CD4-positive, alpha-beta T cell (primary cell): ENCODE measurements around the gene CABP1. TPM values are rescaled to one million over a fixed set of nuclear protein-coding genes. Genes with fewer than 3 reads are reported as not detected.

Experiments
- ATAC-seq: fragments of 200-7000 bp; cut with Tn5 transposase; one replicate; pipeline ENCODE4 v1.10.0; 2022; ENCODE audit warnings: mild to moderate bottlenecking; ENCODE audit not compliant: poor library complexity
- CTCF ChIA-PET: fragments of 350-600 bp; sonication (Branson Sonifier 250); formaldehyde crosslinking; loops from one replicate; lab custom pipeline; 2021; ENCODE audit warnings: antibody characterized with exemption, inconsistent platforms; lab: Charles Lee
- POLR2A ChIA-PET: fragments of 350-600 bp; sonication (Branson Sonifier 250); formaldehyde crosslinking; loops from one replicate; lab custom pipeline; 2021; ENCODE audit warnings: antibody characterized with exemption, inconsistent platforms; lab: Charles Lee
- DNase-seq, 14 experiments: peaks; one replicate each; pipeline ENCODE4 v3.0.0-alpha.2; 2013 to 2020; ENCODE audit warnings: mixed read lengths in 2 of 14
- H3K27ac ChIP-seq, 2 donors: one replicate each; pipeline versions ENCODE4 v1.5.1 to v1.7.0; 2013; ENCODE audit warnings: low read length in 2 of 2, low read depth in 1 of 2, mild to moderate bottlenecking in 1 of 2
- H3K27me3 ChIP-seq, 2 experiments: 1 replicate in 1 of 2; 2 replicates in 1 of 2; pipeline versions ENCODE4 v1.6.1 to v1.7.0; 2013; ENCODE audit warnings: low read length in 2 of 2, control low read depth in 1 of 2, mild to moderate bottlenecking in 1 of 2, moderate library complexity in 1 of 2; ENCODE audit not compliant: insufficient read depth in 2 of 2, control insufficient read depth in 1 of 2
- H3K36me3 ChIP-seq: one replicate; pipeline ENCODE4 v1.6.1; 2013; ENCODE audit warnings: low read length, control low read depth; ENCODE audit not compliant: insufficient read depth
- H3K4me1 ChIP-seq: one replicate; pipeline ENCODE4 v1.6.1; 2013; ENCODE audit warnings: low read length, control low read depth; ENCODE audit not compliant: insufficient read depth
- H3K4me3 ChIP-seq: one replicate; pipeline ENCODE4 v1.5.1; 2013; ENCODE audit warnings: mild to moderate bottlenecking, low read length, moderate library complexity
- H3K9me3 ChIP-seq, 2 experiments: 1 replicate in 1 of 2; 2 replicates in 1 of 2; pipeline versions ENCODE4 v1.6.1 to v1.7.0; 2013; ENCODE audit warnings: low read length in 2 of 2, mild to moderate bottlenecking in 2 of 2, control low read depth in 1 of 2, moderate library complexity in 1 of 2; ENCODE audit not compliant: control insufficient read depth in 1 of 2, insufficient read depth in 1 of 2
- H3K27ac Mint-ChIP-seq: one replicate; pipeline ENCODE4 v1.8.0; 2020; ENCODE audit warnings: mixed read lengths
- H3K27me3 Mint-ChIP-seq: one replicate; pipeline ENCODE4 v1.8.0; 2021; ENCODE audit warnings: mixed read lengths
- H3K36me3 Mint-ChIP-seq: one replicate; pipeline ENCODE4 v1.8.0; 2021; ENCODE audit warnings: low read depth, mixed read lengths
- H3K4me1 Mint-ChIP-seq: one replicate; pipeline ENCODE4 v1.8.0; 2021; ENCODE audit warnings: low read depth, mixed read lengths
- H3K4me3 Mint-ChIP-seq: one replicate; pipeline ENCODE4 v1.8.0; 2020; ENCODE audit warnings: mild to moderate bottlenecking, mixed read lengths
- H3K9me3 Mint-ChIP-seq: one replicate; pipeline ENCODE4 v1.8.0; 2020; ENCODE audit warnings: mixed read lengths
- CTCF ChIP-seq: fragments of 200-600 bp; IDR thresholded peaks from one replicate; pipeline ENCODE4 v1.8.0; 2022; ENCODE audit warnings: antibody characterized with exemption, mild to moderate bottlenecking
- intact Hi-C, 2 experiments: fragments of 100-400 bp; cut with DNase I in 1 of 2; cut with micrococcal nuclease in 1 of 2; formaldehyde crosslinking; loops; one replicate each; pipeline versions ENCODE4 v1.15.1 to v1.9.0; 2023 to 2025; cut with DNase I, micrococcal nuclease
- total RNA-seq, 174 experiments: library from RNA in 2 of 174; stranded (reverse) in 2 of 174; gene quantifications; one replicate each; pipeline ENCODE4 v1.2.3 and lab custom pipeline; 2021 to 2026

Gene CABP1
- total RNA-seq, 2 experiments from 2014 or later = 0.11 TPM; not detected in 1

- Mint-ChIP-seq H3K36me3 (no peaks in the 10 kb centered on the region), H3K4me3 (no peak overlapping the region), H3K4me1 (no peaks in the 10 kb centered on the region), H3K27ac (no peak overlapping the region), H3K9me3 (no peaks in the 10 kb centered on the region), H3K27me3 (no peaks in the 10 kb centered on the region)
- no peaks in the 10 kb centered on the region for H3K36me3 ChIP-seq
- no peak for DNase-seq
- no peak overlapping the region for H3K4me3 ChIP-seq
- intact Hi-C loops = no loop called here
- ATAC-seq = no peak
- TF ChIP-seq CTCF = no peak
- H3K9me3 ChIP-seq = no peaks in the 10 kb centered on the region
- H3K4me1 ChIP-seq = no peaks in the 10 kb centered on the region
- ChIA-PET POLR2A (no interaction called here), CTCF (no interaction called here)
- H3K27me3 ChIP-seq = no peaks in the 10 kb centered on the region
- no peak overlapping the region for H3K27ac ChIP-seq
Measured at GRCh38 chr12:120670667-120671066, 30.2 kb downstream of the CABP1 start.

DNA sequence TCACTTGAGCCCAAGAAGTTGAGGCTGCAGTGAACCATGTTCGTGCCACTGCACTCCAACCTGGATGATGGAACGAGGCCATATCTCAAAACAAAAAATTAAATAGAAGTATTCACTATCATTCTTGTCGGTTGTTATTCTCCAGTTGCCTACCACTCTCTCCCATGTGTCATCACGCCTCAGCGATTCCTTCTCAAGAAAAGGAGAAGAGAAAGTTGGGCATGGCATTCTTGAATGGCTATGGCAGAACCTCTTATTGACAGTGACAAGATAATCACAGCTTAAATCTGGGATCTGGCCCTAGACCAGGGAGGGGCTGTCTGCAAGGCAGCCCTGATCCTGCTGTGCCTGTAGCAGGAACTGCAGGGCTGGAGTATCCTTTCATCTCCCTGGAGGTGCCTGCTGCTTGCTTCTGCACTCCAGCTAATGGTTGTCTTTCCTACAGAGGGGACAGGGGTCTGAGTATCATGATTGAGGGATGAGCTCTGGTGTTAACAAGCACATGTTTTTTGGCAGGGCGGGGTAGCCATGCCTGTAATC lies 33.7 kb downstream of the CABP1 start:
- CTCF ChIA-PET = no interaction called here
- Mint-ChIP-seq H3K9me3 (no peaks in the 10 kb centered on the region), H3K27me3 (no peaks in the 10 kb centered on the region), H3K27ac (no peak overlapping the region), H3K4me3 (no peak overlapping the region), H3K4me1 (no peaks in the 10 kb centered on the region), H3K36me3 (no peaks in the 10 kb centered on the region)
- intact Hi-C loops = no loop called here
- Histone ChIP-seq H3K4me1 (peaks cover 12% of the 10 kb centered on the region), H3K4me3 (no peak overlapping the region), H3K9me3 (no peaks in the 10 kb centered on the region), H3K27me3 (no peaks in the 10 kb centered on the region), H3K36me3 (no peaks in the 10 kb centered on the region), H3K27ac (no peak overlapping the region)
- ATAC-seq (no peak), DNase-seq (no peak)
- POLR2A ChIA-PET = no interaction called here
- no peak for TF ChIP-seq CTCF

DNA sequence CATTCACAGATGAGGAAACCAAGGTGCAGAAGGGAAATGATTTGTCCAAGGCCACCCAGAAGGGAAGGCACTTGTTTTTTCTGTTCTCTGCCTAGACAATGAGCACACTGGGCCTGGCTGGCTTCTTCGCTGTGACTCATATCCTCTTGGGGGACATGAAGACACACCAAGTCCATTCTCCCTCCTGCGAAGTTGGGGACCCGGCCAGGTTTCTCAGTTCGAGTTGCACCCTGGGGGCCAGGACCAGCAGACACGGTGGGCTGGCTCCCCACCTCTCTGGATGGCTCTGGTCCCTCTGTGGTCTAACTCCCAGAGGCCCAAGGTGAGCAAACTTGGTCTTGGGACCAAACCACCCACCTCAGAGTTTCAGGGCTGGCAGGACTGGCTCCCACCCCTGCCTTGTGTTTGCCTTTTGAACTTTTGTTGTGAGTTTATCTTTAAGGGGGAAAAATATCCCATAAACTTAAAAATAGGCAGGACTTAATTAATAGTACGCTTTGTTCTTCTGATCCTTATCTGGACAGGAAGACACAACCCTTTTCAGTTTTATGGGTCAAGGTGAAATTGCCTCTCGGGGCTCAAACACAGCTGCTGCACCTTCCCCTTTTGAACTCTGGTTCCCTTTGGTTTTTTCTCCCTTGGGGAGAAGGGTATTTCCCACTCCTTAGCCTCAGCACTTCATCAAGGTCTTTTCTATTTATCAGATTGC lies 37.5 kb downstream of the CABP1 start:
- Histone ChIP-seq H3K27ac (no peak overlapping the region), H3K4me3 (no peak overlapping the region), H3K36me3 (no peaks in the 10 kb centered on the region), H3K27me3 (no peaks in the 10 kb centered on the region), H3K4me1 (peaks cover 12% of the 10 kb centered on the region), H3K9me3 (no peaks in the 10 kb centered on the region)
- DNase-seq (peak in 3 of 14 experiments; percentile 21 to 34 (median 24)), ATAC-seq (no peak)
- Mint-ChIP-seq H3K4me1 (no peaks in the 10 kb centered on the region), H3K9me3 (no peaks in the 10 kb centered on the region), H3K4me3 (no peak overlapping the region), H3K27ac (no peak overlapping the region), H3K36me3 (no peaks in the 10 kb centered on the region), H3K27me3 (no peaks in the 10 kb centered on the region)
- ChIA-PET POLR2A (interaction anchor here (0.6 kb wide), 1 partner anchor 1391 kb away, joined by 4 read pairs; no protein-coding TSS in a partner anchor), CTCF (interaction anchor here (2.9 kb wide), 1 partner anchor 29 kb away, joined by 10 read pairs; no protein-coding TSS in a partner anchor)
- no peak for TF ChIP-seq CTCF
- intact Hi-C loops = no loop called here
